Activated T-helper 2 cell treated with anti-CD3 and anti-CD28 coated beads, Interferon-gamma antibody, Interleukin-2, Interleukin-4, amounts not matched to agents 10 μg/mL and 5 μg/mL and 100 μg/mL, durations not matched to agents 14 hours and 24 hours and 36 hours (primary cell): Measurements from ENCODE around the gene LSM3. TPM values are rescaled to one million over a fixed set of nuclear protein-coding genes. Genes with fewer than 3 reads are reported as not detected.

ENCODE experiments used
- DNase-seq: peaks from one replicate; pipeline ENCODE4 v3.0.0; 2021; ENCODE audit warnings: low spot score
- H3K27ac Mint-ChIP-seq: one replicate; pipeline ENCODE4 v1.8.0; 2021; ENCODE audit warnings: mixed read lengths
- H3K27me3 Mint-ChIP-seq: one replicate; pipeline ENCODE4 v1.8.0; 2021; ENCODE audit warnings: low read depth, mixed read lengths
- H3K36me3 Mint-ChIP-seq: one replicate; pipeline ENCODE4 v1.8.0; 2021; ENCODE audit warnings: low read depth, mixed read lengths
- H3K4me1 Mint-ChIP-seq: one replicate; pipeline ENCODE4 v1.8.0; 2021; ENCODE audit warnings: low read depth, mixed read lengths
- H3K4me3 Mint-ChIP-seq: one replicate; pipeline ENCODE4 v1.8.0; 2021; ENCODE audit warnings: low read depth, mild to moderate bottlenecking, moderate library complexity, mixed read lengths
- H3K9me3 Mint-ChIP-seq: one replicate; pipeline ENCODE4 v1.8.0; 2021; ENCODE audit warnings: mixed read lengths
- intact Hi-C: fragments of 100-400 bp; cut with micrococcal nuclease; formaldehyde crosslinking; loops from one replicate; pipeline ENCODE4 v1.15.1; 2023
- total RNA-seq: library from RNA; stranded (reverse); gene quantifications from 2 replicates; pipeline ENCODE4 v1.2.3, GENCODE V29; 2022

Gene LSM3
- total RNA-seq, 1 donor from 2014 or later = 18.3 TPM

GRCh38 chr3:14200276-14200675, 21.7 kb downstream of the LSM3 start:
- peaks cover 35% of the 10 kb centered on the region for H3K36me3 Mint-ChIP-seq
- H3K9me3 Mint-ChIP-seq = no peaks in the 10 kb centered on the region
- H3K4me1 Mint-ChIP-seq = no peaks in the 10 kb centered on the region
- no peak overlapping the region for H3K4me3 Mint-ChIP-seq
- DNase-seq = no peak
- no peak overlapping the region for H3K27ac Mint-ChIP-seq
- intact Hi-C loops = loop anchor here (5.0 kb wide), 1 partner anchor 267 kb away; no protein-coding TSS in a partner anchor
- H3K27me3 Mint-ChIP-seq = no peaks in the 10 kb centered on the region

GRCh38 chr3:14200841-14201240, 22.2 kb downstream of the LSM3 start:
- intact Hi-C loops = loop anchor here (5.0 kb wide), 1 partner anchor 266 kb away; no protein-coding TSS in a partner anchor
- H3K4me1 Mint-ChIP-seq = no peaks in the 10 kb centered on the region

GRCh38 chr3:14201940-14202684, 23.5 kb downstream of the LSM3 start:
- H3K27me3 Mint-ChIP-seq = no peaks in the 10 kb centered on the region
- DNase-seq = no peak
- peaks cover 31% of the 10 kb centered on the region for H3K36me3 Mint-ChIP-seq
- H3K9me3 Mint-ChIP-seq = no peaks in the 10 kb centered on the region
- intact Hi-C loops = loop anchor here (5.0 kb wide), 1 partner anchor 265 kb away; no protein-coding TSS in a partner anchor
- H3K4me1 Mint-ChIP-seq = no peaks in the 10 kb centered on the region
- H3K4me3 Mint-ChIP-seq = no peak overlapping the region
- no peak overlapping the region for H3K27ac Mint-ChIP-seq

More at GRCh38 chr3:14200841-14201240, 22.2 kb downstream of the LSM3 start:
- no peaks in the 10 kb centered on the region for H3K9me3 Mint-ChIP-seq
- H3K36me3 Mint-ChIP-seq = peaks cover 35% of the 10 kb centered on the region
- H3K27me3 Mint-ChIP-seq = no peaks in the 10 kb centered on the region
- DNase-seq = no peak
- no peak overlapping the region for H3K4me3 Mint-ChIP-seq
- H3K27ac Mint-ChIP-seq = no peak overlapping the region

- Mint-ChIP-seq H3K9me3 (no peaks in the 10 kb centered on the region), H3K4me1 (no peaks in the 10 kb centered on the region)
- intact Hi-C loops = loop anchor here (5.0 kb wide), 1 partner anchor 264 kb away; no protein-coding TSS in a partner anchor
Observed at GRCh38 chr3:14202874-14203520, 24.4 kb downstream of the LSM3 start.

GRCh38 chr3:14203521-14204079, 25.0 kb downstream of the LSM3 start:
- intact Hi-C loops = loop anchor here (5.0 kb wide), 1 partner anchor 264 kb away; no protein-coding TSS in a partner anchor

More at GRCh38 chr3:14202874-14203520, 24.4 kb downstream of the LSM3 start:
- Mint-ChIP-seq H3K27ac (no peak overlapping the region), H3K4me3 (no peak overlapping the region), H3K27me3 (no peaks in the 10 kb centered on the region), H3K36me3 (peaks cover 24% of the 10 kb centered on the region)
- no peak for DNase-seq

GRCh38 chr3:14204515-14205284, 26.1 kb downstream of the LSM3 start:
- Mint-ChIP-seq H3K4me1 (no peaks in the 10 kb centered on the region), H3K9me3 (no peaks in the 10 kb centered on the region), H3K27ac (no peak overlapping the region), H3K36me3 (peaks cover 9% of the 10 kb centered on the region), H3K27me3 (no peaks in the 10 kb centered on the region), H3K4me3 (no peak overlapping the region)
- intact Hi-C loops = loop anchor here (5.0 kb wide), 1 partner anchor 263 kb away; no protein-coding TSS in a partner anchor
- no peak for DNase-seq

More at GRCh38 chr3:14203521-14204079, 25.0 kb downstream of the LSM3 start:
- Mint-ChIP-seq H3K9me3 (no peaks in the 10 kb centered on the region), H3K36me3 (peaks cover 20% of the 10 kb centered on the region), H3K27me3 (no peaks in the 10 kb centered on the region), H3K4me1 (no peaks in the 10 kb centered on the region), H3K27ac (no peak overlapping the region), H3K4me3 (no peak overlapping the region)
- DNase-seq = peak; percentile 18

- H3K36me3 Mint-ChIP-seq = no peaks in the 10 kb centered on the region
- intact Hi-C loops = no loop called here
- no peak for DNase-seq
- H3K27ac Mint-ChIP-seq = no peak overlapping the region
- H3K4me1 Mint-ChIP-seq = no peaks in the 10 kb centered on the region
- no peaks in the 10 kb centered on the region for H3K9me3 Mint-ChIP-seq
- H3K4me3 Mint-ChIP-seq = no peak overlapping the region
- H3K27me3 Mint-ChIP-seq = no peaks in the 10 kb centered on the region
Observed at GRCh38 chr3:14206548-14207177, 28.0 kb downstream of the LSM3 start.

- no peaks in the 10 kb centered on the region for H3K4me1 Mint-ChIP-seq
- no peaks in the 10 kb centered on the region for H3K36me3 Mint-ChIP-seq
- intact Hi-C loops = no loop called here
- DNase-seq = no peak
- H3K4me3 Mint-ChIP-seq = no peak overlapping the region
- H3K27me3 Mint-ChIP-seq = peaks cover 2% of the 10 kb centered on the region
- no peaks in the 10 kb centered on the region for H3K9me3 Mint-ChIP-seq
- no peak overlapping the region for H3K27ac Mint-ChIP-seq
Observed at GRCh38 chr3:14208168-14208567, 29.6 kb downstream of the LSM3 start.

- H3K36me3 Mint-ChIP-seq = no peaks in the 10 kb centered on the region
- H3K4me3 Mint-ChIP-seq = no peak overlapping the region
- H3K27me3 Mint-ChIP-seq = peaks cover 2% of the 10 kb centered on the region
Observed at GRCh38 chr3:14208977-14209394, 30.4 kb downstream of the LSM3 start.

GRCh38 chr3:14209581-14210289, 31.1 kb downstream of the LSM3 start:
- intact Hi-C loops = no loop called here

More at GRCh38 chr3:14208977-14209394, 30.4 kb downstream of the LSM3 start:
- Mint-ChIP-seq H3K4me1 (no peaks in the 10 kb centered on the region), H3K27ac (no peak overlapping the region), H3K9me3 (no peaks in the 10 kb centered on the region)
- no peak for DNase-seq
- intact Hi-C loops = no loop called here

GRCh38 chr3:14210290-14210688, 31.7 kb downstream of the LSM3 start:
- Mint-ChIP-seq H3K9me3 (no peaks in the 10 kb centered on the region), H3K4me1 (no peaks in the 10 kb centered on the region), H3K4me3 (no peak overlapping the region), H3K36me3 (no peaks in the 10 kb centered on the region), H3K27ac (no peak overlapping the region), H3K27me3 (peaks cover 2% of the 10 kb centered on the region)
- intact Hi-C loops = no loop called here
- no peak for DNase-seq

More at GRCh38 chr3:14209581-14210289, 31.1 kb downstream of the LSM3 start:
- Mint-ChIP-seq H3K9me3 (no peaks in the 10 kb centered on the region), H3K36me3 (no peaks in the 10 kb centered on the region), H3K4me3 (no peak overlapping the region), H3K27me3 (peaks cover 2% of the 10 kb centered on the region), H3K27ac (no peak overlapping the region), H3K4me1 (no peaks in the 10 kb centered on the region)
- DNase-seq = no peak
